Measurements from ENCODE around the gene BLTP3B.

DNA sequence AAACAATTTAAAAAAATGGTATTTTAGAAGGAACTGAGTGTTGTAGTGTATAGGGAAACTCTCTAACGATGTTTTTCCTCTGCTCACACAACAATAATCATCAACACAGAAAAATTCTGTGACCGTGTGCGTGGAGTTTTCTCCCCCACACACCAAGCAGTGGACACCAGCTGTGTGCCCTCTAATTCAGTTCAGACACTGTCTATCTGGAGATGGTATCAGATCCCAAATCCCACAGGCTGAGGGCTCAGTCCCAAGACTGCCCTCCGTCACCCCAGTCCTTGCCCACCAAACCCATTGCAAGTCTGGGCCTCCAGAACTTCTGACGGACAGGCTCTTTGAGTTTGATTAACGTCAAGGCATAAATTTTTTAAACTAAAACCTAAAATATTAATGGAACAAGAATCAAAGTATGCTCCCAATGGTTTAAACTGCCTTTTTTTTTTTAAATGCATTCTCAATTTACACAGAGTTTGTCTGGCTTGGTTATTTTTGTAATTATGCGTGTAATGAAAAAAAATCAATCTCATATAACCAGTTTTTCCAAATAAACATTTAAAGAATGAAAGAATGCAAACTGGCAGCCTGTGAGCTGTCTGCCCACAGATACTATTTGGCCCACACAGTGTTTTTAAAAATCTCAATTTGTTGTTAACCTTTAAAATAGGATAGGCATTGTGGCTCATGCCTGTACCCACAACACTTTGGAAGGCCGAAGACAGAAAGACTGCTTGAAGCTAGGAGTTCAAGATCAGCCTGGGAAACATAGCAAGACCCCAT lies 19.2 kb downstream of the BLTP3B start:
- TF ChIP-seq EZH2 (IDR thresholded peaks at IDR 0.05; ENCODE audit: borderline replicate concordance, low read length) = no peak
- no peak for TF ChIP-seq CTCF (IDR thresholded peaks at IDR 0.05; ENCODE audit: low read length)
